Ascending aorta (tissue), 2 donors: ENCODE measurements around the gene PLXNA4. TPM values are rescaled to one million over a fixed set of nuclear protein-coding genes. Genes with fewer than 3 reads are reported as not detected.

Experiments
- DNase-seq, 2 donors: peaks; one replicate each; pipeline ENCODE4 v3.0.0-alpha.2; 2019; ENCODE audit warnings: low spot score in 2 of 2
- H3K27ac ChIP-seq, 2 donors: fragments of 200-600 bp; sonication (generic); one replicate each; pipeline ENCODE4 v1.5.1; 2016 to 2017; ENCODE audit warnings: mild to moderate bottlenecking in 1 of 2
- H3K27me3 ChIP-seq: fragments of 200-600 bp; sonication (generic); one replicate; pipeline ENCODE4 v1.5.1; 2017
- H3K36me3 ChIP-seq, 2 donors: fragments of 200-600 bp; sonication (generic); one replicate each; pipeline ENCODE4 v1.5.1; 2016
- H3K4me1 ChIP-seq, 2 donors: fragments of 200-600 bp; sonication (generic); one replicate each; pipeline ENCODE4 v1.5.1; 2016 to 2017; ENCODE audit warnings: mild to moderate bottlenecking in 1 of 2
- H3K4me3 ChIP-seq, 2 donors: fragments of 200-600 bp; sonication (generic); one replicate each; pipeline ENCODE4 v1.5.1; 2016 to 2017; ENCODE audit warnings: mild to moderate bottlenecking in 1 of 2
- H3K9me3 ChIP-seq, 2 donors: fragments of 200-600 bp; sonication (generic); one replicate each; pipeline ENCODE4 v1.5.1; 2016
- CTCF ChIP-seq, 3 experiments: fragments of 200-600 bp in 2 of 3; fragments of 450-650 bp in 1 of 3; sonication (generic) in 2 of 3; IDR thresholded peaks; one replicate each; pipeline ENCODE4 v1.5.1; 2016 to 2019; ENCODE audit warnings: antibody characterized with exemption in 3 of 3, mild to moderate bottlenecking in 1 of 3, moderate library complexity in 1 of 3
- intact Hi-C: fragments of 100-400 bp; cut with DNase I; formaldehyde crosslinking; loops from one replicate; pipeline ENCODE4 v1.15.1; 2023
- total RNA-seq: library from RNA; depleted of rRNA; stranded (reverse); fragments of >200 nt; gene quantifications from one replicate; pipeline ENCODE4 v1.1.0, GENCODE V29; 2016

Gene PLXNA4
- total RNA-seq, 1 donor from 2014 or later, result 27.1 TPM

DNA sequence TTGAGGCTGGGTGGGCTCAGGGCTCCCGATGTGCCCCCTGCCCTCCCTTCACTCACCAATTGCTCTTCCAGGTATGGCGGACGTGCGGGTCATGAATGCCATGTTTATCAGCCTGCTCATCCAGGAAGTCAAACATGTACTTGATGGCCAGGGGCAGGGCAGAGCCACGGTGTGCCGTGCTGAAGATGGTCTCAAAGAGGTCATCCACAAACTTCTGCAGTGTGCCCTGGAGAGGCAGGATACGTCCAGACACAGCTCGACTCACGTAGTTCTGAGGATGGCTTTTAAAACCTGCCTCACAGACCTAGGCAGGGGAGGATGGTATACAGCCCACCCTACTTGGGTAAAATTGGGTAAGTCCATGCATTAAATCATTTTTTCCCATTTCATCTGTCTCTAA lies 431.2 kb downstream of the PLXNA4 start:
- no peaks in the 10 kb centered on the region for H3K9me3 ChIP-seq
- no peak overlapping the region for H3K4me3 ChIP-seq
- peaks cover 0 to 24% of the 10 kb centered on the region in 2 donors for H3K4me1 ChIP-seq
- no peaks in the 10 kb centered on the region for H3K27me3 ChIP-seq
- DNase-seq, result no peak
- H3K27ac ChIP-seq, result peak overlapping the region; percentile 60 to 66
- intact Hi-C loops, result loop anchor here (1.0 to 5.0 kb wide), 3 partner anchors 80 to 432 kb away; partner anchors contain the start of gene PLXNA4
- no peak for TF ChIP-seq CTCF (IDR thresholded peaks at IDR 0.05)
- peaks cover 4% of the 10 kb centered on the region in 2 donors for H3K36me3 ChIP-seq

GRCh38 chr7:132142006-132142405 lies 434.3 kb downstream of the PLXNA4 start:
- peaks cover 0 to 24% of the 10 kb centered on the region in 2 donors for H3K4me1 ChIP-seq
- DNase-seq, result no peak
- H3K4me3 ChIP-seq, result no peak overlapping the region
- TF ChIP-seq CTCF (IDR thresholded peaks at IDR 0.05), result no peak
- H3K27ac ChIP-seq, result peak overlapping the region; percentile 21 to 63
- intact Hi-C loops, result no loop called here
- no peaks in the 10 kb centered on the region for H3K9me3 ChIP-seq
- H3K27me3 ChIP-seq, result no peaks in the 10 kb centered on the region
- H3K36me3 ChIP-seq, result peaks cover 0 to 2% of the 10 kb centered on the region in 2 donors

GRCh38 chr7:132141109-132141508 lies 435.2 kb downstream of the PLXNA4 start:
- peak overlapping the region; percentile 21 to 63 for H3K27ac ChIP-seq
- intact Hi-C loops, result no loop called here
- TF ChIP-seq CTCF (IDR thresholded peaks at IDR 0.05), result no peak

DNA sequence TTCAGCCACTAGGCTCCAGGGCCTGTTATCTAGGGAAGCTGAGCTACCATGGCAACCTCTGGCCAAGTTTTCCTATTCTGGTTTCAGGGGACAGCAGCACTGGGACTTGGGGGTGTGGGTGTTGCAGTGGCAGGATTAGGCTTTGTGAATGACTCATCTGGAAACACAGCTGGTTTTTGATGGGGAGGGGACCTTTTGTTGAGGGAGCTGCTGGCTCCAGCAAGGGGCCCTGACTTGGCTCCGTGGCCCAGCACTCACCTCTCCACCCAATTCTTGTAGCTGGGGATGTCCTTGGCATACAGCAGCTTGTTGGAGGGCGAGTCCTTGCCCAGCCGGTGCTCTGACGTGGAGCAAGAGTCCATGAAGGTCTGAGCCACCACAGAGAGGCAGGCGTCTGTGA lies 435.9 kb downstream of the PLXNA4 start:
- DNase-seq, result no peak
- H3K27me3 ChIP-seq, result no peaks in the 10 kb centered on the region
- peak overlapping the region; percentile 24 to 63 for H3K27ac ChIP-seq
- peaks cover 0 to 22% of the 10 kb centered on the region in 2 donors for H3K4me1 ChIP-seq
- no peak for TF ChIP-seq CTCF (IDR thresholded peaks at IDR 0.05)
- no peak overlapping the region for H3K4me3 ChIP-seq
- intact Hi-C loops, result no loop called here
- H3K36me3 ChIP-seq, result peaks cover 0 to 8% of the 10 kb centered on the region in 2 donors
- no peaks in the 10 kb centered on the region for H3K9me3 ChIP-seq

More at GRCh38 chr7:132141109-132141508, 435.2 kb downstream of the PLXNA4 start:
- Histone ChIP-seq H3K9me3 (no peaks in the 10 kb centered on the region), H3K36me3 (peaks cover 0 to 3% of the 10 kb centered on the region in 2 donors), H3K27me3 (no peaks in the 10 kb centered on the region), H3K4me1 (peaks cover 0 to 24% of the 10 kb centered on the region in 2 donors), H3K4me3 (no peak overlapping the region)
- no peak for DNase-seq

DNA sequence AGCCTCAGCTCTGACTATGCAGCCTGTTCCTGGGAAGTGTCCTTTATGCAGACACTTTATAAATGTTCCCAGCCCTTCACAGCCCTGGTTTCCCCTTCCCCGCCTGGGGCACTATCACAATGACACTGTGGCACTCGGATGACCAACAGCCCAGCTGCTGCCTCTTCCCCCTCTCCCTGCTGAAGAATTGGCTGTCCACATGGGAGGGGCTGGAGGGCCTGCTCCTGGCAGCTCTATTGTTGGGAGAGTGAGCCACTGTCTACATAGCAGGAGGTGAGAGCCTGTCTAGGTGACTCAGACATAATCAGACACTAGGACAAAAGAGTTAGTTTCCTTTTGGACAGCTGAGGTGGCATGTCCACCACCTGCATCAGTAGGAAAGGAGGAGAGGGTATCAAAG lies 437.5 kb downstream of the PLXNA4 start:
- Histone ChIP-seq H3K27me3 (no peaks in the 10 kb centered on the region), H3K4me1 (peaks cover 0 to 19% of the 10 kb centered on the region in 2 donors), H3K36me3 (peaks cover under 1 to 8% of the 10 kb centered on the region in 2 donors), H3K9me3 (no peaks in the 10 kb centered on the region), H3K27ac (no peak overlapping the region), H3K4me3 (no peak overlapping the region)
- DNase-seq, result no peak
- intact Hi-C loops, result no loop called here
- TF ChIP-seq CTCF (IDR thresholded peaks at IDR 0.05), result no peak

- Histone ChIP-seq H3K36me3 (peaks cover 8 to 12% of the 10 kb centered on the region in 2 donors), H3K9me3 (no peaks in the 10 kb centered on the region), H3K4me3 (no peak overlapping the region), H3K27me3 (no peaks in the 10 kb centered on the region), H3K27ac (no peak overlapping the region), H3K4me1 (peaks cover 0 to 18% of the 10 kb centered on the region in 2 donors)
- TF ChIP-seq CTCF (IDR thresholded peaks at IDR 0.05), result no peak
- no peak for DNase-seq
- intact Hi-C loops, result no loop called here
Measured at GRCh38 chr7:132137681-132138080, 438.6 kb downstream of the PLXNA4 start.
